H9 (cell line): Measurements from ENCODE around the gene OR51E1. TPM values are rescaled to one million over a fixed set of nuclear protein-coding genes. Genes with fewer than 3 reads are reported as not detected.

ENCODE experiments used
- DNase-seq: peaks from one replicate; pipeline ENCODE4 v3.0.0-alpha.2; 2017
- H2AFZ ChIP-seq: one replicate; pipeline ENCODE4 v1.6.1; 2013; ENCODE audit warnings: mild to moderate bottlenecking, low read length, control low read depth, moderate library complexity
- H2AK5ac ChIP-seq: 2 replicates; pipeline ENCODE4 v1.6.1; 2013; ENCODE audit warnings: low read length, control low read depth, mixed read lengths; ENCODE audit not compliant: insufficient read length
- H2BK120ac ChIP-seq: one replicate; pipeline ENCODE4 v1.6.1; 2013; ENCODE audit warnings: low read depth, mild to moderate bottlenecking, low read length, control low read depth, inconsistent platforms; ENCODE audit not compliant: poor library complexity, severe bottlenecking
- H2BK12ac ChIP-seq: 2 replicates; pipeline ENCODE4 v1.6.1; 2013; ENCODE audit warnings: low read length, control low read depth, mixed read lengths, low read depth; ENCODE audit not compliant: insufficient read length
- H2BK15ac ChIP-seq: 2 replicates; pipeline ENCODE4 v1.6.1; 2013; ENCODE audit warnings: low read depth, low read length, control low read depth
- H2BK20ac ChIP-seq: one replicate; pipeline ENCODE4 v1.6.1; 2013; ENCODE audit warnings: low read depth, mild to moderate bottlenecking, low read length, control low read depth, inconsistent platforms; ENCODE audit not compliant: poor library complexity, severe bottlenecking
- H2BK5ac ChIP-seq: 2 replicates; pipeline ENCODE4 v1.6.1; 2013; ENCODE audit warnings: low read length, control low read depth, mixed read lengths; ENCODE audit not compliant: insufficient read length
- H3K14ac ChIP-seq: 2 replicates; pipeline ENCODE4 v1.6.1; 2013; ENCODE audit warnings: low read length, control low read depth; ENCODE audit not compliant: insufficient read depth
- H3K18ac ChIP-seq: 2 replicates; pipeline ENCODE4 v1.6.1; 2013; ENCODE audit warnings: low read depth, mild to moderate bottlenecking, mixed read lengths, low read length, control low read depth; ENCODE audit not compliant: insufficient read length
- H3K23ac ChIP-seq: 2 replicates; pipeline ENCODE4 v1.6.1; 2013; ENCODE audit warnings: low read length, control low read depth, mixed read lengths, low read depth; ENCODE audit not compliant: insufficient read length
- H3K23me2 ChIP-seq: 2 replicates; pipeline ENCODE4 v1.6.1; 2013; ENCODE audit warnings: low read depth, mild to moderate bottlenecking, mixed read lengths, low read length, control low read depth; ENCODE audit not compliant: insufficient read length, poor library complexity, severe bottlenecking
- H3K27ac ChIP-seq: 2 replicates; pipeline ENCODE4 v1.5.1; 2013; ENCODE audit warnings: low read length, control low read depth, mixed read lengths, low read depth; ENCODE audit not compliant: insufficient read length
- H3K27me3 ChIP-seq: 2 replicates; pipeline ENCODE4 v1.6.1; 2013; ENCODE audit warnings: low read length, control low read depth, inconsistent platforms; ENCODE audit not compliant: insufficient read depth
- H3K4ac ChIP-seq: 2 replicates; pipeline ENCODE4 v1.6.1; 2013; ENCODE audit warnings: low read depth, mild to moderate bottlenecking, control low read depth, inconsistent platforms, low read length, moderate library complexity
- H3K4me1 ChIP-seq: 2 replicates; pipeline ENCODE4 v1.6.1; 2013; ENCODE audit warnings: low read length, control low read depth, inconsistent platforms; ENCODE audit not compliant: insufficient read depth
- H3K4me2 ChIP-seq: 2 replicates; pipeline ENCODE4 v1.6.1; 2013; ENCODE audit warnings: low read length, control low read depth, mixed read lengths; ENCODE audit not compliant: insufficient read length, insufficient read depth
- H3K56ac ChIP-seq: 2 replicates; pipeline ENCODE4 v1.6.1; 2013; ENCODE audit warnings: low read depth, mild to moderate bottlenecking, mixed read lengths, low read length, control low read depth; ENCODE audit not compliant: insufficient read length
- H3K79me1 ChIP-seq: 2 replicates; pipeline ENCODE4 v1.6.1; 2013; ENCODE audit warnings: low read depth, mild to moderate bottlenecking, moderate library complexity, low read length, control low read depth, inconsistent platforms; ENCODE audit not compliant: insufficient read depth, poor library complexity, severe bottlenecking
- H3K79me2 ChIP-seq: 2 replicates; pipeline ENCODE4 v1.6.1; 2013; ENCODE audit warnings: low read length, control low read depth, inconsistent platforms; ENCODE audit not compliant: insufficient read depth
- H3K9ac ChIP-seq: 2 replicates; pipeline ENCODE4 v1.6.1; 2013; ENCODE audit warnings: low read length, control low read depth, mixed read lengths; ENCODE audit not compliant: insufficient read length; ENCODE audit errors: extremely low read depth
- H3K9me3 ChIP-seq: one replicate; pipeline ENCODE4 v1.6.1; 2013; ENCODE audit warnings: low read depth, low read length, inconsistent platforms; ENCODE audit not compliant: control insufficient read depth
- H3T11ph ChIP-seq: one replicate; pipeline ENCODE4 v1.6.1; 2013; ENCODE audit warnings: mild to moderate bottlenecking, low read length, control low read depth, inconsistent platforms
- H4K20me1 ChIP-seq: one replicate; pipeline ENCODE4 v1.6.1; 2013; ENCODE audit not compliant: control insufficient read depth, insufficient read length, insufficient read depth
- H4K5ac ChIP-seq: 2 replicates; pipeline ENCODE4 v1.6.1; 2013; ENCODE audit warnings: low read depth, mild to moderate bottlenecking, mixed read lengths, low read length, control low read depth; ENCODE audit not compliant: insufficient read length
- H4K8ac ChIP-seq: replicated peaks from 2 replicates; pipeline ENCODE4 v1.6.1; 2013; ENCODE audit warnings: low read length, control low read depth, mixed read lengths, low read depth; ENCODE audit not compliant: insufficient read length
- H4K91ac ChIP-seq: 2 replicates; pipeline ENCODE4 v1.6.1; 2013; ENCODE audit warnings: low read depth, mild to moderate bottlenecking, moderate library complexity, mixed read lengths, low read length, control low read depth; ENCODE audit not compliant: insufficient read length
- H3K27ac Mint-ChIP-seq, 3 experiments: 2 replicates in 2 of 3; 3 replicates in 1 of 3; pipeline ENCODE4 v1.8.0; 2020 to 2021; ENCODE audit warnings: mixed read lengths in 3 of 3, mild to moderate bottlenecking in 1 of 3, moderate library complexity in 1 of 3
- H3K27me3 Mint-ChIP-seq: 2 replicates; pipeline ENCODE4 v1.8.0; 2021; ENCODE audit warnings: low read depth, mild to moderate bottlenecking, moderate library complexity, mixed read lengths
- H3K36me3 Mint-ChIP-seq, 3 experiments: 2 replicates in 2 of 3; 3 replicates in 1 of 3; pipeline ENCODE4 v1.8.0; 2020 to 2021; ENCODE audit warnings: low read depth in 3 of 3, mixed read lengths in 3 of 3; ENCODE audit not compliant: insufficient read depth in 1 of 3
- H3K4me1 Mint-ChIP-seq, 2 experiments: 2 replicates each; pipeline ENCODE4 v1.8.0; 2020; ENCODE audit warnings: mixed read lengths in 2 of 2
- H3K4me3 Mint-ChIP-seq, 2 experiments: 2 replicates in 1 of 2; 3 replicates in 1 of 2; pipeline ENCODE4 v1.8.0; 2020 to 2021; ENCODE audit warnings: mild to moderate bottlenecking in 2 of 2, mixed read lengths in 2 of 2, moderate library complexity in 1 of 2
- H3K9me3 Mint-ChIP-seq, 2 experiments: 2 replicates in 1 of 2; 3 replicates in 1 of 2; pipeline ENCODE4 v1.8.0; 2020; ENCODE audit warnings: mild to moderate bottlenecking in 2 of 2, mixed read lengths in 2 of 2, moderate library complexity in 1 of 2
- CTCF ChIP-seq: fragments of 200-600 bp; sonication (generic); conservative IDR thresholded peaks from 3 replicates; pipeline ENCODE4 v1.8.0; 2021; ENCODE audit warnings: antibody characterized with exemption, mild to moderate bottlenecking
- WGBS: extraction: QIAGEN DNeasy Blood & Tissue Kit; methylation state at CpG from one replicate; pipeline ENCODE4 v1.1.7; 2013; ENCODE audit warnings: missing lambda C conversion rate, low lambda C conversion rate, mixed read lengths; ENCODE audit not compliant: insufficient read length; ENCODE audit errors: extremely low coverage; 5-methylcytosine and 5-hydroxymethylcytosine counted together
- long read RNA-seq: library from polyadenylated mRNA; unstranded; transcript quantifications from one replicate; pipeline ENCODE4 v2.0.0, GENCODE V29; 2020
- total RNA-seq: library from RNA; stranded (reverse); gene quantifications from 2 replicates; pipeline ENCODE4 v1.2.1, GENCODE V29; 2021

OR51E1 gene
- total RNA-seq: not detected in 2 replicates
- long read RNA-seq: 0 reads

- H2AFZ ChIP-seq: no peak within 1 kb of the TSS
- TF ChIP-seq CTCF: no peak
- no CpG with 5 or more reads among the region's 3 CpGs for WGBS
- no peak within 1 kb of the TSS for H3K23ac ChIP-seq
- no peak within 1 kb of the TSS for H3K27ac ChIP-seq
- no peak for DNase-seq
- no peak within 1 kb of the TSS for H4K5ac ChIP-seq
- H3K9me3 ChIP-seq: no peaks in the 10 kb centered on the region
- H3K23me2 ChIP-seq: no peaks in the 10 kb centered on the region
- no peak within 1 kb of the TSS for H3K4me3 Mint-ChIP-seq
- H3K14ac ChIP-seq: no peak within 1 kb of the TSS
- no peak within 1 kb of the TSS for H3T11ph ChIP-seq
- H3K36me3 Mint-ChIP-seq: no peaks in the 10 kb centered on the region
- H3K27ac Mint-ChIP-seq: no peak within 1 kb of the TSS; a peak in 1 of 7 replicates
- H3K79me2 ChIP-seq: no peaks in the 10 kb centered on the region
- H2AK5ac ChIP-seq: no peak within 1 kb of the TSS
- no peaks in the 10 kb centered on the region for H4K20me1 ChIP-seq
- H3K27me3 Mint-ChIP-seq: peaks cover 1% of the 10 kb centered on the region
- H3K9me3 Mint-ChIP-seq: no peaks in the 10 kb centered on the region
- H4K8ac ChIP-seq: no peak within 1 kb of the TSS
- no peak within 1 kb of the TSS for H3K4ac ChIP-seq
- no peak within 1 kb of the TSS for H2BK15ac ChIP-seq
- H3K18ac ChIP-seq: no peak within 1 kb of the TSS
- H2BK12ac ChIP-seq: no peak within 1 kb of the TSS
- no peak within 1 kb of the TSS for H2BK20ac ChIP-seq
- H3K4me1 ChIP-seq: no peaks in the 10 kb centered on the region
- no peaks in the 10 kb centered on the region for H3K79me1 ChIP-seq
- H3K4me2 ChIP-seq: no peak within 1 kb of the TSS
- H3K56ac ChIP-seq: no peak within 1 kb of the TSS
- no peak within 1 kb of the TSS for H4K91ac ChIP-seq
- no peaks in the 10 kb centered on the region for H3K27me3 ChIP-seq
- H3K9ac ChIP-seq: no peak within 1 kb of the TSS
- no peak within 1 kb of the TSS for H2BK5ac ChIP-seq
- peaks cover 3 to 11% of the 10 kb centered on the region in 2 experiments; a peak in 3 of 4 replicates for H3K4me1 Mint-ChIP-seq
- H2BK120ac ChIP-seq: no peak within 1 kb of the TSS
Observed at GRCh38 chr11:4643682-4644081, at the start of gene OR51E1. OR51E1 (plus strand) TSS chr11:4643982; CDS start chr11:4652527, 8,545 bp downstream.
